ENCODE measurements around the gene RHOBTB3.
"Not testable (repeated sequence)": the region's sequence is repeated elsewhere in the genome, so short reads cannot be mapped to it uniquely, and the experiment has no call there.

Gene RHOBTB3

DNA sequence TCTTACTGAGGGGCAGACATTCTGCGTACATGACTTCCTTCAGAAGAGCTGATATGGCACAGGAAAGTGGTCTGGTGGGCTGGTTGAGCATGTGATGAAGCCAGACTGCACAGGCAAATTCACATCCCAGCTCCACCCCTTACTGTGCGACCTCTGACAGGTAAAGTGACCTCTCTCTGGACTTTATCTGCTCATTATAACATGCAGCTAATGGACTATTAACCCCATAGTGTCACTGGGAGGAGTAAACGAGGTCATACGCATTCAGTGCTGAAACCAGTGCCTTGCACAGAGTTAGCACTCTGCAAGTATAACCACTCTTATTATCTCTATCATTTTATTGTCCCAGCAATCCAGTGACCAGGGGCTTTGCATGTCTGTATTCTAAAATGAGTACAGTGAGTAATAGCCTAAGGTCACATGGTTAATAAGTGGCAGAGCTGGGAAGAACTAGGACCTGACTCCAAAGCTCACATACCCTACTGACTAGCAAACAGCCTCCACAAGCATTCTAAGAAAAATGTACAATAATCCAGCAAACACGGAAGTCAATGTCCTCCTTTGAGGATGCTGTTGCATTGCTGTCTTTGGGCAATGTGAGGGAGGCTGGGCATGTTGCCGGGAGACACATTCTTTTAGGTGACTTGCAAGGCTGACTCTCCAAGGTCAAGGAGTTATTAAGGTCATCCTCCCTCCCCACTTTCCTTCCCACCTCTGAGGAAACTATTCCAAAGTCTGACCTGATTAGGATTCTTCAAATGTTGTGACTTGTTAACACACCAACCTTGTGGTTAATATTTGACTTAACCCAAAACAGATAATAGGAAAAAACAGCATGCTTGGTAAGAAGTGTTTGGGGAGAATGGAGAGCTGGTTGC, 72.4 kb downstream of the RHOBTB3 start:
- no peaks in the 10 kb centered on the region for H3K79me2 ChIP-seq (ENCODE audit: control insufficient read depth, insufficient read depth, low read length, unreplicated experiment)
- peaks cover 6% of the 10 kb centered on the region for H3K4me1 ChIP-seq (ENCODE audit: control insufficient read depth, insufficient read depth, low read length, unreplicated experiment)
- peaks cover 6% of the 10 kb centered on the region; the same call in 1 of the 2 replicates for H3K36me3 ChIP-seq (ENCODE audit: insufficient read depth, low read length)
- no peaks in the 10 kb centered on the region for H3K27me3 ChIP-seq (ENCODE audit: insufficient read depth, low read length)
- H2AFZ ChIP-seq (ENCODE audit: low read length, unreplicated experiment), result no peak overlapping the region
- no peak overlapping the region for H3K4me3 ChIP-seq (ENCODE audit: low read depth, low read length)
- no peak overlapping the region for H3K27ac ChIP-seq (ENCODE audit: low read depth, low read length)

DNA sequence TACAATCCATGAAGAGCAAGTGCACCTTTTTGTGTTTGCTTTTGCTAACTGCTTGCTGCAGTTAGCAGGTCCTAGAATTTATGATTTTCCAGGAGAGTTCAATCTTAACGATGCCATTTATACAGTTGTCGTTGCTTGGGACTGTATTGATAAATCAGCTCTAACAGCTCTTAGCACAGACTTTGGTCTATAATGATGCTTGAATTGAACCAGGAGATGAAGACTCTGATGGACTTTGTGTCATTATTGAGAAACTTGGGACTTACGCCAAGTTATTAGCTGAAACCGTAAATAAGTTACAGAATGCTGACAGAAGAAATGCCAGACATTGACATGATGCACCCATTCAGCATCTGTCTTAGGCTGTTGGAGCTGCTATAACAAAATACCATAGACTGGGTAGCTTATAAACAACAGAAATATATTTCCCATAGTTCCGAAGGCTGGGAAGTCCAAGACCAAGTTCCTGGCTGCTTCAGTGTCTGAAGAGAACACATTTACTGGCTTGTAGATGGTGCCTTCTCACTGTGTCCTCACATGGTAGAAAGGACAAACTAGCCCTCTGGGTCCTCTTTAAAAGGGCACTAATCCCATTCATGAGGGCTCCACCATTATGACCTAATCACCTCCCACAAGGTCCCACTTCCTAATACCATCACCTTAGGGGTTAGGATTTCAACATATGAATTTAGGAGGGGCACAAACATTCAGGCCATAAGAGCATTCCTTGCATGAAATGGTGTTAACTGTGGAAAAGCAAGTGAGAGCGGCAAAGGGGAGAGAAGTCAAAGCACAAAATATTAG, 73.8 kb downstream of the RHOBTB3 start:
- Histone ChIP-seq H3K27ac (ENCODE audit: low read depth, low read length) (no peak overlapping the region), H2AFZ (ENCODE audit: low read length, unreplicated experiment) (no peak overlapping the region), H3K27me3 (ENCODE audit: insufficient read depth, low read length) (no peaks in the 10 kb centered on the region), H3K79me2 (ENCODE audit: control insufficient read depth, insufficient read depth, low read length, unreplicated experiment) (no peaks in the 10 kb centered on the region), H3K4me1 (ENCODE audit: control insufficient read depth, insufficient read depth, low read length, unreplicated experiment) (peaks cover 20% of the 10 kb centered on the region), H3K4me3 (ENCODE audit: low read depth, low read length) (no peak overlapping the region), H3K36me3 (ENCODE audit: insufficient read depth, low read length) (no peaks in the 10 kb centered on the region; the same call in 1 of the 2 replicates)

DNA sequence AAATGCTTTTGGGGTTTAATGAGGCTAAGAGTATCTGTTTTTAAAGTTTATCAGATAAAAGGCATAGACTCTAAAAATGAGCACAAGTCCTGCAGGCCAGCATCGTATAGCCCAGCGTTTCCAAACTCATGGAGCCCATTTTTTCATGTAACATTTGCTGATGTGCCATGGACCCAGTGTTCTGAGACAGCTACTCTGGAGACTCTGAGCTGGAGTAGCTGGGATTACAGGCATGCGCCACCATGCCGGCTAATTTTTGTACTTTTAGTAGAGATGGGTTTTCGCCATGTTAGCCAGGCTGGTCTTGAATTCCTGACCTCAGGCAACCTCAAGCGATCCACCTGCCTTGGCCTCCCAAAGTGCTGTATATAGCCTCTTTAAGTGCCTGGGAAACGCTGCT, 75.6 kb downstream of the RHOBTB3 start:
- Histone ChIP-seq H3K4me1 (ENCODE audit: control insufficient read depth, insufficient read depth, low read length, unreplicated experiment) (peaks cover 32% of the 10 kb centered on the region), H3K36me3 (ENCODE audit: insufficient read depth, low read length) (no peaks in the 10 kb centered on the region; the same call in 1 of the 2 replicates), H2AFZ (ENCODE audit: low read length, unreplicated experiment) (no peak overlapping the region), H3K27me3 (ENCODE audit: insufficient read depth, low read length) (no peaks in the 10 kb centered on the region), H3K79me2 (ENCODE audit: control insufficient read depth, insufficient read depth, low read length, unreplicated experiment) (no peaks in the 10 kb centered on the region), H3K27ac (ENCODE audit: low read depth, low read length) (no peak overlapping the region), H3K4me3 (ENCODE audit: low read depth, low read length) (no peak overlapping the region)

DNA sequence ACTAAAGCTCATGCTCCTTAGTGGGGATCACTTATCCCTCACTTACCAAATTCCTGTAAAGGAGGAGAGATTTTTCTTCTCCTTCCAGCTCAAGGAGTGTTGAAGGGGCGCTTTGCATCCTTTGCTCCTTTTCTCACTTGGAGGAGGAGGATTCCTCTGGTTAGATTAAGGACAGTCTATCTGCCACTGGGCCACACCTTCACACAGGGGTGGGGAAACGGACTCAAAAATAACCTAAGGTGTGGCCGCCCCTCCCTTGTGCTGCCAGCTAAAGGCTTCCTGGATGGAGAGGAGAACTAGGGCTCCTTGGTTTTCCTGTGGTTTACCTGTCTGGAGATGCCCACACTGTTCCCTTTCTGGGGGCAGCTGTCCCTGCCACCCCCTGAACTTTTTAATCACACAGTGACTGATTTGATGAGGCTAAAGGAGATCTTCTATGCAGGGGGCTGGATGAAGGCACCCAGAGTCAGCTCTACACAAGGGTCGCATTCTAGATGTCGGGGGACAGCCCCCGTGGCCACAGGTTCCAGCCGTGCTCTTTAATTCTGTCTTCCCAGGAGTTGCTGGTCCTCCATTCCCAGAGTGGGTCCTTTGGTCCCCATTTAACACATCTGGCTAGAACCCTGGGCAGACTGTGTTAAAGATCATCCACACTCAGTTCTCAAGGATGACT, 77.0 kb downstream of the RHOBTB3 start:
- Histone ChIP-seq H3K27me3 (ENCODE audit: insufficient read depth, low read length) (no peaks in the 10 kb centered on the region), H3K36me3 (ENCODE audit: insufficient read depth, low read length) (no peaks in the 10 kb centered on the region; the same call in 1 of the 2 replicates), H3K27ac (ENCODE audit: low read depth, low read length) (peak overlapping the region; percentile 64), H2AFZ (ENCODE audit: low read length, unreplicated experiment) (no peak overlapping the region), H3K79me2 (ENCODE audit: control insufficient read depth, insufficient read depth, low read length, unreplicated experiment) (no peaks in the 10 kb centered on the region), H3K4me1 (ENCODE audit: control insufficient read depth, insufficient read depth, low read length, unreplicated experiment) (peaks cover 41% of the 10 kb centered on the region), H3K4me3 (ENCODE audit: low read depth, low read length) (0 out of 2 replicates have a peak overlapping the region, but pooled peaks have one; percentile 35)

DNA sequence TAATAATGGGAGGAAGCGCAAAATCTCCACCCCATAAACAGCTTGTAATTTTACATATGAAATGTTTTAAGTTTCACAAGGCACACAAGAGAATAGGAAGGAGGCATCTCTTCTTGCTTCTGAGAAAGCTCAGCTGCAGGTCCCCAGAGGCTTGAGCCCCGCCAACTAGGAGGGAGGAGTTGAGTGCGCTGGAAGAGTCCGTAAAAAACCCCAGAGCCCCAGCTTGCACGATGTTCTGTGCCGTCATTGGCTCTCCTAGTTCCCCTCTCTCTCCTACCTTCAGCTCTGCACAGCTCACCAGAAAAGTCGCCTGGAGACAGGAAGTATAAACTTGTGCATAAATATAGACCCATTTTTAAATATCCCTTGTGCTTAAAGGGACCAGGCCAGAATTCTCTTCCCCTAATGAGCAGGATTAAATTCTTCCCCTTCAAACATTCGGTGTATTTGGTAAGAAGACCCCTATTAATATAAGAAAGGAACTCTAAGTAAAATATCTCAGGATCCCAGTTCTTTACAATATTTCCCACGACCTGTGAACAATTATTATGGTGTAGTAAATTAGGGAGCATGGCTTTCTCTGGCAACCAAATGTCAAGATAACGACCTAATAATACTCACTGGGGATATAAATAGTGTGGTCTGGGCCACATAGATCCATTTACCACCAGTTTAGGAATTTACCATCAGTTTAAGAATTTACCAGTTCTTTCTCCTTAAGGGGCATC, 77.7 kb downstream of the RHOBTB3 start:
- H3K27me3 ChIP-seq (ENCODE audit: insufficient read depth, low read length), result no peaks in the 10 kb centered on the region
- H3K79me2 ChIP-seq (ENCODE audit: control insufficient read depth, insufficient read depth, low read length, unreplicated experiment), result no peaks in the 10 kb centered on the region
- peak overlapping the region; percentile 71 for H3K27ac ChIP-seq (ENCODE audit: low read depth, low read length)
- peaks cover 6% of the 10 kb centered on the region; the same call in 1 of the 2 replicates for H3K36me3 ChIP-seq (ENCODE audit: insufficient read depth, low read length)
- 0 out of 2 replicates have a peak overlapping the region, but pooled peaks have one; percentile 35 for H3K4me3 ChIP-seq (ENCODE audit: low read depth, low read length)
- H2AFZ ChIP-seq (ENCODE audit: low read length, unreplicated experiment), result no peak overlapping the region
- H3K4me1 ChIP-seq (ENCODE audit: control insufficient read depth, insufficient read depth, low read length, unreplicated experiment), result peaks cover 41% of the 10 kb centered on the region

DNA sequence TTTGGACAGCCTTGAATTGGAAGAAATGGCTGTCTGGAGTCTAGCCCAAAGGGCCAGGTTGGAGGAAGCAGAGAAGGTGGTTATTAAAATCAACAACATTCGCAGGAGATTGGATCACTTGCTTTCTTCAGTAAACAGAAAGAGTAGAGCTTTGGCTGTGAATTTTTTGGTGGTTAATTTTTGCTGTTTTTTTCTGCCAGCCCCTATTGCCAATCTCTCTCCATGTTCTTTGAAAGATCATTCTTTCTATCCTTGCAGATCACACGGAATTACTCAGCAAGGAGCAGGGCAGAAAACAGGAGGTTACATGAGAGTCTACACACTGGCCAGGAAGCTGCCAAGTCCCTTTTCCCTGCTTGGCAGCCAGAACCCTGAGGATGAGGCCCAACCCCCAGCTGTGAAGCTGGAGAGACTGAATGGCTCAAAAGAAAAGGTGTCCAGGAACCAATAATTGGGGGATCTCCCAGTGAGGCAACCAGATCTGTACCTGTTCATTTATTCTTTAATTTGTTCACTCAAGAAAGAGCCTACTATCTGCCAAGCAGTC, 78.4 kb downstream of the RHOBTB3 start:
- Histone ChIP-seq H3K4me3 (ENCODE audit: low read depth, low read length) (0 out of 2 replicates have a peak overlapping the region, but pooled peaks have one; percentile 20), H3K4me1 (ENCODE audit: control insufficient read depth, insufficient read depth, low read length, unreplicated experiment) (peaks cover 41% of the 10 kb centered on the region), H3K27ac (ENCODE audit: low read depth, low read length) (peak overlapping the region; percentile 71), H2AFZ (ENCODE audit: low read length, unreplicated experiment) (no peak overlapping the region), H3K27me3 (ENCODE audit: insufficient read depth, low read length) (no peaks in the 10 kb centered on the region), H3K36me3 (ENCODE audit: insufficient read depth, low read length) (peaks cover 12% of the 10 kb centered on the region; the same call in 1 of the 2 replicates), H3K79me2 (ENCODE audit: control insufficient read depth, insufficient read depth, low read length, unreplicated experiment) (no peaks in the 10 kb centered on the region)

DNA sequence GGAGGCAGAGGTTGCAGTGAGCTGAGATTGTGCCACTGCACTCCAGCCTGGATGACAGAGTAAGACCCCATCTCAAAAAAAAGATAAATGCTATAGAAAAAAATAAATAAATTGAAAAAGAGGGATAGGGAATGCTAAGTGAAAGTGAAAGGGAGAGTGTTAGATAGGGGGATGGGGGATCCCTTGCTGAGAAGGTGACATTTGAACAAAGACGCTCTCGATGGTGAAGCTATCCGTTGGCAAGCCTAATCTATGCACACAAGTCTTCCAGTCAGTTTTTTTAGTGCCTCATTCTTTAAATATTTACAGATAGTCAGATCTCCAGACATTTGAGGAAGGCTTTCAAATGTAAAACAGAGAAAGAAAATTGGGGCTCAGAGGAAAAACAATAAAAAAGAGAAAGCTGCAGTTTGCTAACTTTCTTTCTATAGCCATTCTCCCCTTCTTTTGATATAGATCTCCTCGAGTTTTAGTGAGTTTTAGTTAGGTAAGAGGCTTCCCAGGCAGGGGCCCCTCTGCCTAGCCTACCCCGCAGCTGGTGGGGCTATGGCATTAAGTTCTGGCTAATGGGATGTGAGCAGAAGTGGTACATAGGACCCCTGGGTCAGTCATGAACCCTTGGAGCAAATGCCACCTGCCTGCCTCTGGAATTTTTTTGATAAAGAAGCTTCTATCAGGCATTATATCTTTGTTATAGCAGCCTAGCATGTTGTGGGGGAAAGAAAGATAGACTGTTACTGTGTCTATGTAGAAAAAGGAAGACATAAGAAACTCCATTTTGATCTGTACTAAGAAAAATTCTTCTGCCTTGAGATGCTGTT, 79.4 kb downstream of the RHOBTB3 start:
- Histone ChIP-seq H3K4me1 (ENCODE audit: control insufficient read depth, insufficient read depth, low read length, unreplicated experiment) (peaks cover 41% of the 10 kb centered on the region), H3K27ac (ENCODE audit: low read depth, low read length) (peak overlapping the region; percentile 71), H3K79me2 (ENCODE audit: control insufficient read depth, insufficient read depth, low read length, unreplicated experiment) (no peaks in the 10 kb centered on the region), H3K36me3 (ENCODE audit: insufficient read depth, low read length) (peaks cover 22% of the 10 kb centered on the region), H3K4me3 (ENCODE audit: low read depth, low read length) (no peak overlapping the region), H3K27me3 (ENCODE audit: insufficient read depth, low read length) (no peaks in the 10 kb centered on the region), H2AFZ (ENCODE audit: low read length, unreplicated experiment) (no peak overlapping the region)

DNA sequence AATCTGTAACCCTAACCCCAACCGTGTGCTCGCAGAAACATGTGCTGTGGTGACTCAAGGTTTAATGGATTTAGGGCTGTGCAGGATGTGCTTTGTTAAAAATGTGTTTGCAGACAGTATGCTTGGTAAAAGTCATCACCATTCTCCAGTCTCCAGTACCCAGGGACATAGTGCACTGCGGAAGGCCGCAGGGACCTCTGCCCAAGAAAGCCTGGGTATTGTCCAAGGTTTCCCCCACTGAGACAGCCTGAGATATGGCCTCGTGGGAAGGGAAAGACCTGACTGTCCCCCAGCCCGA, 79.9 kb downstream of the RHOBTB3 start:
- peak overlapping the region; percentile 71 for H3K27ac ChIP-seq (ENCODE audit: low read depth, low read length)
- H2AFZ ChIP-seq (ENCODE audit: low read length, unreplicated experiment); H3K27me3 ChIP-seq (ENCODE audit: insufficient read depth, low read length); H3K4me3 ChIP-seq (ENCODE audit: low read depth, low read length); H3K79me2 ChIP-seq (ENCODE audit: control insufficient read depth, insufficient read depth, low read length, unreplicated experiment): not testable (repeated sequence)
- peaks cover 27% of the 10 kb centered on the region for H3K36me3 ChIP-seq (ENCODE audit: insufficient read depth, low read length)
- H3K4me1 ChIP-seq (ENCODE audit: control insufficient read depth, insufficient read depth, low read length, unreplicated experiment), result peaks cover 41% of the 10 kb centered on the region

DNA sequence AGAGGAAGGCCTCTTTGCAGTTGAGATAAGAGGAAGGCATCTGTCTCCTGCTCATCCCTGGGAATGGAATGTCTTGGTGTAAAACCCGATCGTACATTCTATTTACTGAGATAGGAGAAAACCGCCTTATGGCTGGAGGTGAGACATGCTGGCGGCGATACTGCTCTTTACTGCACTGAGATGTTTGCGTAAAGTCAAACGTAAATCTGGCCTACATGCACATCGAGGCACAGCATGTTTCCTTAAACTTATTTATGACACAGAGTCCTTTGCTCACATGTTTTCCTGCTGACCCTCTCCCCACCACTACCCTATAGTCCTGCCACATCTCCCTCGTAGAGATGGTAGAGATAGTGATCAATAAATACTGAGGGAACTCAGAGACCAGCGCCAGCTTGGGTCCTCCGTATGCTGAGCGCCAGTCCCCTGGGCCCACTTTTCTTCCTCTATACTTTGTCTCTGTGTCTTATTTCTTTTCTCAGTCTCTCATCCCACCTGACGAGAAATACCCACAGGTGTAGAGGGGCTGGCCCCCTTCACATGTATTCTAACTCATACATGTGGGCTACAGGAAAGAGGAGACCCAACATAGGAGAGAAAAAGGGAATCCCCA, 80.4 kb downstream of the RHOBTB3 start:
- not testable (repeated sequence) for H3K4me3 ChIP-seq (ENCODE audit: low read depth, low read length); H2AFZ ChIP-seq (ENCODE audit: low read length, unreplicated experiment); H3K27ac ChIP-seq (ENCODE audit: low read depth, low read length); H3K27me3 ChIP-seq (ENCODE audit: insufficient read depth, low read length); H3K79me2 ChIP-seq (ENCODE audit: control insufficient read depth, insufficient read depth, low read length, unreplicated experiment)
- Histone ChIP-seq H3K4me1 (ENCODE audit: control insufficient read depth, insufficient read depth, low read length, unreplicated experiment) (peaks cover 41% of the 10 kb centered on the region), H3K36me3 (ENCODE audit: insufficient read depth, low read length) (peaks cover 30% of the 10 kb centered on the region)
